Fibroblast of the aortic adventitia (primary cell): ENCODE data around the gene EPHB1. TPM values are rescaled to one million over a fixed set of nuclear protein-coding genes. Genes with fewer than 3 reads are reported as not detected.
"Not testable (repeated sequence)": the region's sequence is repeated elsewhere in the genome, so short reads cannot be mapped to it uniquely, and the experiment has no call there.

Experiments
- DNase-seq: peaks from one replicate; pipeline ENCODE4 v3.0.0-alpha.2; 2010; ENCODE audit warnings: low read depth
- H3K4me3 ChIP-seq: 2 replicates; pipeline ENCODE4 v1.5.1; 2011; ENCODE audit warnings: low read depth, mild to moderate bottlenecking, control low read depth, low read length, moderate library complexity
- CTCF ChIP-seq: IDR thresholded peaks from 2 replicates; pipeline ENCODE4 v1.5.1; 2011; ENCODE audit warnings: mild to moderate bottlenecking, low read length, control low read depth, inconsistent platforms; ENCODE audit not compliant: insufficient read depth
- total RNA-seq: library from RNA; depleted of rRNA; stranded (reverse); fragments of >200 nt; gene quantifications from 2 replicates; pipeline ENCODE4 v1.2.3, GENCODE V29; 2012; ENCODE audit warnings: low replicate concordance

The EPHB1 gene
- total RNA-seq, 1 donor: 1.2 TPM

DNA sequence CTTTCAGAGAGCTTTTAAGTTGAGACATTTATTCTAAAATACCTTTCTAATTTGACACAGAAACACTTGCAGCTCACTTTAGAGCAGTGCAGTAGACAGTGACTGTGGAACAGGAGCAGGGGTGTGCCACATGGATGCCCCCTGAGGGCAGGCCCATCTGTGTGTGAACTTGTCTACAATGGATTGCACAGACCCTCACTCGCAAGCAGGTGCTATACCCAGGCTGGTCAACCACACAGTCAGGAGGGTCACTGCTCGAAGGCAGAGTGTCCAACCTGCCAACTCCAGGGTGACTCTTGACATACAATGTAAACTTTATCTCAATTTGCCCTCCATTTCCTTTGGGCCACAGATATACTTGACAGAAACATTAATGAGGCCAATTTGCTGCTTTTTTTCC lies 437.2 kb downstream of the EPHB1 start:
- no peak for DNase-seq
- no peak overlapping the region for H3K4me3 ChIP-seq
- TF ChIP-seq CTCF: no peak

GRCh38 chr3:135233476-135233875 lies 438.4 kb downstream of the EPHB1 start:
- not testable (repeated sequence) for DNase-seq

DNA sequence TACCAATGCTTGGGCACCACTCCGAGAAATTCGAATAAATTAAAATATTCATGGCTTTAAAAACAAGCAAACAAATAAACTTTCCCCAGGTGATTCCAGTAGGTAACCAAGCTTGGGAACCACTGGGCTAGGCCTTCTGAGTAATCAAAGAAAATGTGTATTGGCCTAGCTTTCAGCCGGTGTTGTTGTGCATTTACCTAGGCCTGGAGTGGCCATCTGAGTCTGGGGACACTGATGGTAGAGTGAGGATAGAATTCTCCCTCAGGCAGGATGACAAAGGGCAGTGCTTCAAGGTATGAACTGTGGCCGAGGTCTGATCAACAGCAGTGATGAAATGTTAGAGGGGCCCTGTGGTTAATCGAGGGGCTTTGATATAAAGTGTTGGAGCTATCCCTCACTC lies 440.5 kb downstream of the EPHB1 start:
- no peak for TF ChIP-seq CTCF
- no peak for DNase-seq
- H3K4me3 ChIP-seq: no peak overlapping the region

More at GRCh38 chr3:135233476-135233875, 438.4 kb downstream of the EPHB1 start:
- H3K4me3 ChIP-seq: not testable (repeated sequence)

- no peak for DNase-seq
- no peak for TF ChIP-seq CTCF
- no peak overlapping the region for H3K4me3 ChIP-seq
These were observed 442.5 kb downstream of the EPHB1 start for GRCh38 chr3:135237371-135238143.

GRCh38 chr3:135238236-135238830 lies 443.3 kb downstream of the EPHB1 start:
- no peak for DNase-seq
- H3K4me3 ChIP-seq: no peak overlapping the region
- no peak for TF ChIP-seq CTCF

GRCh38 chr3:135238871-135239614 lies 444.0 kb downstream of the EPHB1 start:
- no peak for DNase-seq
- TF ChIP-seq CTCF: no peak
- H3K4me3 ChIP-seq: no peak overlapping the region

DNA sequence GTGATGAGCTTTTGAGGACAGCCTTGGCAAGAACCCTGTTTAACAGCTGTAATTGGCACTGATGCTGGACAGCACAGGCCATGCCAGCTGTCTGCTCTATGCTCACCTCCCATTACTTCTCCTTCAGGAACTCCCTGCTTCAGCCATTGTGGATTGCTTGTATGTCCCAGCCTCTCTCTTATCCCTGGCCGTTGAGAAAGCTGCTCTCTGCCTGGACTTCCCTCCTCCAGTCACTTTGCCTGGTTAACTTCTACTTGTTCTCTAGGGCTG lies 444.5 kb downstream of the EPHB1 start:
- no peak for DNase-seq
- no peak overlapping the region for H3K4me3 ChIP-seq
- TF ChIP-seq CTCF: no peak
